Peyer's patch (tissue), 4 donors: ENCODE results near the gene ERMP1. TPM values are rescaled to one million over a fixed set of nuclear protein-coding genes. Genes with fewer than 3 reads are reported as not detected.

ENCODE experiments used
- DNase-seq, 3 donors: peaks; one replicate each; pipeline ENCODE4 v3.0.0-alpha.2; 2017 to 2019
- H3K27ac ChIP-seq, 4 donors: fragments of 200-600 bp; sonication (generic); one replicate each; pipeline ENCODE4 v1.5.1; 2016 to 2019
- H3K27me3 ChIP-seq, 2 donors: fragments of 200-600 bp; sonication (generic); one replicate each; pipeline ENCODE4 v1.5.1; 2019
- H3K36me3 ChIP-seq, 3 donors: fragments of 200-600 bp; sonication (generic); one replicate each; pipeline ENCODE4 v1.5.1; 2016 to 2019
- H3K4me1 ChIP-seq, 4 donors: fragments of 200-600 bp; sonication (generic); one replicate each; pipeline ENCODE4 v1.5.1; 2016 to 2019
- H3K4me3 ChIP-seq, 4 donors: fragments of 200-600 bp; sonication (generic); 1 replicate in 3 of 4; 2 replicates in 1 of 4; pipeline ENCODE4 v1.5.1; 2016 to 2019; ENCODE audit warnings: mild to moderate bottlenecking in 1 of 4
- H3K9me3 ChIP-seq, 4 donors: fragments of 200-600 bp; sonication (generic); one replicate each; pipeline ENCODE4 v1.5.1; 2016 to 2019; ENCODE audit warnings: mild to moderate bottlenecking in 1 of 4
- POLR2A ChIP-seq, 2 donors: fragments of 450-650 bp; IDR thresholded peaks; one replicate each; pipeline ENCODE4 v1.5.1; 2017; ENCODE audit warnings: antibody characterized with exemption in 2 of 2, mild to moderate bottlenecking in 2 of 2, moderate library complexity in 2 of 2
- total RNA-seq, 4 donors: library from RNA; depleted of rRNA; stranded (reverse); fragments of >200 nt; gene quantifications; one replicate each; pipeline ENCODE4 v1.1.0, GENCODE V29; 2016
- TF ChIP-seq, protein P1 (sequence below), 6 experiments: fragments of 450-650 bp in 4 of 6; fragments of 200-600 bp in 2 of 6; sonication (generic) in 1 of 6; IDR thresholded peaks; one replicate each; pipeline ENCODE4 v1.5.1; 2017 to 2019; ENCODE audit warnings: antibody characterized with exemption in 6 of 6, mild to moderate bottlenecking in 3 of 6, moderate library complexity in 1 of 6

The ERMP1 gene
- total RNA-seq, 4 donors from 2014 or later = 20.8 to 23.2 (median 22.0) TPM

- no peaks in the 10 kb centered on the region for H3K27me3 ChIP-seq
- no peaks in the 10 kb centered on the region for H3K9me3 ChIP-seq
- H3K36me3 ChIP-seq = peaks cover 0 to 70% (median 0%) of the 10 kb centered on the region in 3 donors
- no peaks in the 10 kb centered on the region for H3K4me1 ChIP-seq
- H3K27ac ChIP-seq = no peak overlapping the region
- TF ChIP-seq POLR2A (IDR thresholded peaks at IDR 0.05) = no peak
- TF ChIP-seq, protein P1, sequence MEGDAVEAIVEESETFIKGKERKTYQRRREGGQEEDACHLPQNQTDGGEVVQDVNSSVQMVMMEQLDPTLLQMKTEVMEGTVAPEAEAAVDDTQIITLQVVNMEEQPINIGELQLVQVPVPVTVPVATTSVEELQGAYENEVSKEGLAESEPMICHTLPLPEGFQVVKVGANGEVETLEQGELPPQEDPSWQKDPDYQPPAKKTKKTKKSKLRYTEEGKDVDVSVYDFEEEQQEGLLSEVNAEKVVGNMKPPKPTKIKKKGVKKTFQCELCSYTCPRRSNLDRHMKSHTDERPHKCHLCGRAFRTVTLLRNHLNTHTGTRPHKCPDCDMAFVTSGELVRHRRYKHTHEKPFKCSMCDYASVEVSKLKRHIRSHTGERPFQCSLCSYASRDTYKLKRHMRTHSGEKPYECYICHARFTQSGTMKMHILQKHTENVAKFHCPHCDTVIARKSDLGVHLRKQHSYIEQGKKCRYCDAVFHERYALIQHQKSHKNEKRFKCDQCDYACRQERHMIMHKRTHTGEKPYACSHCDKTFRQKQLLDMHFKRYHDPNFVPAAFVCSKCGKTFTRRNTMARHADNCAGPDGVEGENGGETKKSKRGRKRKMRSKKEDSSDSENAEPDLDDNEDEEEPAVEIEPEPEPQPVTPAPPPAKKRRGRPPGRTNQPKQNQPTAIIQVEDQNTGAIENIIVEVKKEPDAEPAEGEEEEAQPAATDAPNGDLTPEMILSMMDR (IDR thresholded peaks at IDR 0.05) = no peak
- H3K4me3 ChIP-seq = no peak overlapping the region
- DNase-seq = no peak
Measured at GRCh38 chr9:5750569-5750968, 82.3 kb downstream of the ERMP1 start.

DNA sequence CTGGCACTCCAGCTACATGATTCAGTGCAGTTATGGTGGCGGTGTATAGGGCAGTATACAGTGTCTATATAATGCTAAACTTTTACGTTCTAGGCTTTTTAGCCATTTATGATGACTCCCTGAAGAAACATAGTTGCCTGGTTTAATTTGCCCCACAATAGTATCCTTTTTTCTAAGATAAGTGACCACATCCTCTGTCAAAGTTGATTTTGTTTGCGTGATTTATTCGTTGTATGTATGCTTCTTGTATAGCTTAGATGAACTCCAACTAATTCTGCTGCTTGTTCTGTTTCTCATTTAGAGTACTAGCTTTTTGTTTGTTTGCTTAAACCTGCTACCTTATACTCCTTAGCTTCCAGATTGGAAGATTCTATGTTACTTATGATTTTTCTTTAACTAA is 83.6 kb downstream of the ERMP1 start:
- Histone ChIP-seq H3K27ac (no peak overlapping the region), H3K4me3 (no peak overlapping the region), H3K27me3 (no peaks in the 10 kb centered on the region), H3K9me3 (no peaks in the 10 kb centered on the region), H3K4me1 (no peaks in the 10 kb centered on the region), H3K36me3 (peaks cover 0 to 73% (median 0%) of the 10 kb centered on the region in 3 donors)
- no peak for DNase-seq
- TF ChIP-seq POLR2A (IDR thresholded peaks at IDR 0.05) = no peak
- TF ChIP-seq, protein P1 (IDR thresholded peaks at IDR 0.05) = no peak

DNA sequence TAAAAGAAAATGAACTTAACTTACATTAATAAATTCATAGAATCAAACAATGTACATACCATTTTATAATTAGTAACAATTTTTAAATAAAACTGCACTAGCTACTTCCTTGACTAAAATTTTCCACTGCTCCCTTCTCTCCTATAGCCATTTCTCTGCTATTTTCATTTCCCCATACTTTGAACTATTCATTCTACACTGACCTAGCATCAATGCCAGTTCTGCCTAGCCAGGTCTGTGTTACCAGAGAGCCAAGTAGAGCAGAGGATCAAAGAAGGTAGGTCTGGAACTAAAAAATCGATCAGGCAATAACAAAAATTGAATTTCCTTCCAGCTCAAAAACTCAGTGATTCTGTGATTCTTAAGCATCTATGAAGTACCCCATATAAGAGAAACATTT is 84.5 kb downstream of the ERMP1 start:
- TF ChIP-seq POLR2A (IDR thresholded peaks at IDR 0.05) = no peak
- Histone ChIP-seq H3K9me3 (no peaks in the 10 kb centered on the region), H3K4me1 (no peaks in the 10 kb centered on the region), H3K27me3 (no peaks in the 10 kb centered on the region), H3K36me3 (peaks cover 0 to 74% (median 0%) of the 10 kb centered on the region in 3 donors), H3K27ac (no peak overlapping the region), H3K4me3 (no peak overlapping the region)
- DNase-seq = no peak

DNA sequence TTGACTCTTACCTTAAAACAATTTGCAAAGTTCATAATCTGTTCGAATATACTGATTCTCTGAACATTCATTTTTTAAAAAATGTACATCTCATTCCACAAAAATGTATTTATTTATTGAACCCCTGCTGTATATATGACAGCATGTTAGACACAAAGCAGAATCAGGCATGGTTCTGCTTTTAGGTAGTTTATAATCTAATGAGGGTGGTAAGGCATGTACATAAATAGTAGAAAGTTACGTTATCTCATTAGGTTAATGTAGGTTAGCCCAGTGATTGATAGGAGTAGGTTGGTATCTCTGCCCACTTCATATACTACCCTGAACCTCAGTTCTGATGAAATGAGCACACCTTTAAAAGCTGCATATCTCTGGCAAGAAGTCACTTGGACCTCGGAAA is 89.8 kb downstream of the ERMP1 start:
- DNase-seq = no peak

GRCh38 chr9:5736563-5737346 is 96.2 kb downstream of the ERMP1 start:
- H3K4me1 ChIP-seq = no peaks in the 10 kb centered on the region
- no peaks in the 10 kb centered on the region for H3K9me3 ChIP-seq
- TF ChIP-seq, protein P1 (IDR thresholded peaks at IDR 0.05) = no peak
- TF ChIP-seq POLR2A (IDR thresholded peaks at IDR 0.05) = no peak
- H3K4me3 ChIP-seq = no peak overlapping the region
- no peak overlapping the region for H3K27ac ChIP-seq
- DNase-seq = no peak
- H3K27me3 ChIP-seq = no peaks in the 10 kb centered on the region
- H3K36me3 ChIP-seq = peaks cover 0 to 44% (median 0%) of the 10 kb centered on the region in 3 donors

More for the DNA sequence above, 89.8 kb downstream of the ERMP1 start:
- Histone ChIP-seq H3K27me3 (no peaks in the 10 kb centered on the region), H3K4me1 (no peaks in the 10 kb centered on the region), H3K36me3 (peaks cover 0 to 52% (median 0%) of the 10 kb centered on the region in 3 donors), H3K27ac (no peak overlapping the region), H3K9me3 (no peaks in the 10 kb centered on the region), H3K4me3 (no peak overlapping the region)
- TF ChIP-seq POLR2A (IDR thresholded peaks at IDR 0.05) = no peak
- TF ChIP-seq, protein P1 (IDR thresholded peaks at IDR 0.05) = no peak

- H3K4me3 ChIP-seq = no peak overlapping the region
- TF ChIP-seq POLR2A (IDR thresholded peaks at IDR 0.05) = no peak
- TF ChIP-seq, protein P1 (IDR thresholded peaks at IDR 0.05) = no peak
- H3K27me3 ChIP-seq = no peaks in the 10 kb centered on the region
- H3K36me3 ChIP-seq = peaks cover 0 to 43% (median 0%) of the 10 kb centered on the region in 3 donors
- H3K27ac ChIP-seq = no peak overlapping the region
- no peak for DNase-seq
- no peaks in the 10 kb centered on the region for H3K9me3 ChIP-seq
- H3K4me1 ChIP-seq = no peaks in the 10 kb centered on the region
Measured at GRCh38 chr9:5735072-5735471, 97.8 kb downstream of the ERMP1 start.
